GM19324 (cell line): ENCODE data around the gene ANKRD40CL.
A peak's percentile ranks its signal among the peaks of the same experiment; 100 is the strongest.
"Not testable (repeated sequence)": the region's sequence is repeated elsewhere in the genome, so short reads cannot be mapped to it uniquely, and the experiment has no call there.

Experiments
- ATAC-seq: cut with Tn5 transposase; IDR thresholded peaks from one replicate; pipeline ENCODE4 v1.9.1; 2021; ENCODE audit warnings: mild to moderate bottlenecking, moderate library complexity; ENCODE audit not compliant: unreplicated experiment, low FRiP score

The ANKRD40CL gene

GRCh38 chr17:50764734-50765149 is 2.6 kb downstream of the ANKRD40CL start:
- peak; percentile 14 for ATAC-seq

GRCh38 chr17:50763716-50764475 is 3.4 kb downstream of the ANKRD40CL start:
- ATAC-seq: no peak

GRCh38 chr17:50762177-50762576 is 5.1 kb downstream of the ANKRD40CL start:
- ATAC-seq: no peak

- no peak for ATAC-seq
These were observed 8.3 kb downstream of the ANKRD40CL start for GRCh38 chr17:50758989-50759544.

- no peak for ATAC-seq
These were observed 8.8 kb downstream of the ANKRD40CL start for GRCh38 chr17:50758524-50758923.

GRCh38 chr17:50754521-50754920 is 12.8 kb downstream of the ANKRD40CL start:
- ATAC-seq: no peak

- no peak for ATAC-seq
These were observed 18.1 kb downstream of the ANKRD40CL start for GRCh38 chr17:50749245-50749644.

GRCh38 chr17:50745631-50746030 is 21.7 kb downstream of the ANKRD40CL start:
- no peak for ATAC-seq

- ATAC-seq: no peak
These were observed 28.2 kb downstream of the ANKRD40CL start for GRCh38 chr17:50739098-50739497.

- no peak for ATAC-seq
These were observed 30.1 kb downstream of the ANKRD40CL start for GRCh38 chr17:50737118-50737698.

GRCh38 chr17:50735287-50735686 is 32.0 kb downstream of the ANKRD40CL start:
- ATAC-seq: no peak

GRCh38 chr17:50731575-50732460 is 35.5 kb downstream of the ANKRD40CL start:
- ATAC-seq: no peak

GRCh38 chr17:50728881-50729765 is 38.2 kb downstream of the ANKRD40CL start:
- no peak for ATAC-seq

GRCh38 chr17:50728112-50728429 is 39.2 kb downstream of the ANKRD40CL start:
- ATAC-seq: no peak

GRCh38 chr17:50725769-50726655 is 41.3 kb downstream of the ANKRD40CL start:
- ATAC-seq: no peak

- not testable (repeated sequence) for ATAC-seq
These were observed 42.7 kb downstream of the ANKRD40CL start for GRCh38 chr17:50724622-50725021.

- no peak for ATAC-seq
These were observed 44.6 kb downstream of the ANKRD40CL start for GRCh38 chr17:50722746-50723145.

GRCh38 chr17:50721194-50722010 is 45.9 kb downstream of the ANKRD40CL start:
- no peak for ATAC-seq
